ENCODE measurements around the gene STK4. TPM values are rescaled to one million over a fixed set of nuclear protein-coding genes. Genes with fewer than 3 reads are reported as not detected.

STK4 gene
- total RNA-seq, 2 experiments from 2014 or later = 151 to 170 TPM

GRCh38 chr20:44941120-44941691 lies 25.1 kb upstream of the STK4 start:
- no peak overlapping the region for H3K27ac Mint-ChIP-seq

GRCh38 chr20:44942264-44942973 lies 23.9 kb upstream of the STK4 start:
- CTCF ChIA-PET = interaction anchor here (0.8 to 1.2 kb wide), 3 partner anchors 102 to 351 kb away, joined by 3 read pairs; no protein-coding TSS in a partner anchor
- ATAC-seq (no peak), DNase-seq (no peak)
- Mint-ChIP-seq H3K27ac (peak overlapping the region; percentile 34), H3K36me3 (peaks cover 37% of the 10 kb centered on the region), H3K4me1 (peaks cover 3% of the 10 kb centered on the region), H3K4me3 (no peak overlapping the region), H3K27me3 (no peaks in the 10 kb centered on the region), H3K9me3 (ENCODE audit: low read depth) (no peaks in the 10 kb centered on the region)

More at GRCh38 chr20:44941120-44941691, 25.1 kb upstream of the STK4 start:
- Mint-ChIP-seq H3K4me1 (peaks cover 2% of the 10 kb centered on the region), H3K9me3 (ENCODE audit: low read depth) (no peaks in the 10 kb centered on the region), H3K36me3 (peaks cover 40% of the 10 kb centered on the region), H3K27me3 (no peaks in the 10 kb centered on the region), H3K4me3 (no peak overlapping the region)
- ATAC-seq = no peak
- CTCF ChIA-PET = interaction anchor here (0.9 to 1.3 kb wide), 6 partner anchors 8 to 154 kb away, joined by 3 to 4 read pairs (median 4); partner anchors contain the start of gene PABPC1L
- no peak for DNase-seq

GRCh38 chr20:44943828-44944227 lies 22.5 kb upstream of the STK4 start:
- Mint-ChIP-seq H3K36me3 (peaks cover 44% of the 10 kb centered on the region), H3K27me3 (no peaks in the 10 kb centered on the region), H3K27ac (no peak overlapping the region), H3K4me1 (peaks cover 3% of the 10 kb centered on the region), H3K4me3 (no peak overlapping the region), H3K9me3 (ENCODE audit: low read depth) (no peaks in the 10 kb centered on the region)
- ATAC-seq (no peak), DNase-seq (no peak)
- CTCF ChIA-PET = interaction anchor here (1.1 to 1.2 kb wide), 2 partner anchors 152 to 350 kb away, joined by 3 read pairs; no protein-coding TSS in a partner anchor

- Mint-ChIP-seq H3K4me1 (peaks cover 3% of the 10 kb centered on the region), H3K27ac (no peak overlapping the region), H3K9me3 (ENCODE audit: low read depth) (no peaks in the 10 kb centered on the region), H3K36me3 (peaks cover 49% of the 10 kb centered on the region), H3K4me3 (no peak overlapping the region), H3K27me3 (no peaks in the 10 kb centered on the region)
- ATAC-seq (no peak), DNase-seq (no peak)
- CTCF ChIA-PET = no interaction called here
Observed at GRCh38 chr20:44945261-44945660, 21.1 kb upstream of the STK4 start.

GRCh38 chr20:44946271-44946852 lies 19.9 kb upstream of the STK4 start:
- no peak for DNase-seq
- Mint-ChIP-seq H3K27ac (no peak overlapping the region), H3K4me1 (peaks cover 3% of the 10 kb centered on the region), H3K27me3 (no peaks in the 10 kb centered on the region), H3K4me3 (no peak overlapping the region), H3K9me3 (ENCODE audit: low read depth) (no peaks in the 10 kb centered on the region), H3K36me3 (peaks cover 52% of the 10 kb centered on the region)
- ATAC-seq = no peak
- CTCF ChIA-PET = interaction anchor here (1.2 to 1.9 kb wide), 3 partner anchors 10 to 35 kb away, joined by 3 to 5 read pairs (median 5); partner anchors contain the start of gene TOMM34

- CTCF ChIA-PET = interaction anchor here (1.5 kb wide), 1 partner anchor 10 kb away, joined by 5 read pairs; no protein-coding TSS in a partner anchor
- Mint-ChIP-seq H3K27ac (no peak overlapping the region), H3K4me3 (no peak overlapping the region), H3K36me3 (peaks cover 59% of the 10 kb centered on the region), H3K27me3 (no peaks in the 10 kb centered on the region), H3K9me3 (ENCODE audit: low read depth) (no peaks in the 10 kb centered on the region), H3K4me1 (peaks cover 3% of the 10 kb centered on the region)
- DNase-seq = no peak
- ATAC-seq = no peak
Observed at GRCh38 chr20:44948107-44948506, 18.2 kb upstream of the STK4 start.

- CTCF ChIA-PET = interaction anchor here (1.5 kb wide), 1 partner anchor 10 kb away, joined by 5 read pairs; no protein-coding TSS in a partner anchor
- H3K36me3 Mint-ChIP-seq = peaks cover 62% of the 10 kb centered on the region
- ATAC-seq = no peak
- no peaks in the 10 kb centered on the region for H3K27me3 Mint-ChIP-seq
- no peak for DNase-seq
- H3K4me1 Mint-ChIP-seq = peaks cover 5% of the 10 kb centered on the region
- H3K27ac Mint-ChIP-seq = no peak overlapping the region
- H3K9me3 Mint-ChIP-seq (ENCODE audit: low read depth) = no peaks in the 10 kb centered on the region
- H3K4me3 Mint-ChIP-seq = no peak overlapping the region
Observed at GRCh38 chr20:44948513-44948912, 17.8 kb upstream of the STK4 start.

GRCh38 chr20:44950368-44950767 lies 15.9 kb upstream of the STK4 start:
- ATAC-seq (no peak), DNase-seq (no peak)
- H3K27me3 Mint-ChIP-seq = no peaks in the 10 kb centered on the region
- H3K9me3 Mint-ChIP-seq (ENCODE audit: low read depth) = no peaks in the 10 kb centered on the region
- no peak overlapping the region for H3K4me3 Mint-ChIP-seq
- CTCF ChIA-PET = interaction anchor here (1.3 to 2.6 kb wide), 3 partner anchors 9 to 16 kb away, joined by 3 to 6 read pairs (median 4); partner anchors contain the start of gene STK4
- peaks cover 3% of the 10 kb centered on the region for H3K4me1 Mint-ChIP-seq
- H3K36me3 Mint-ChIP-seq = peaks cover 64% of the 10 kb centered on the region
- peak overlapping the region; percentile 1 for H3K27ac Mint-ChIP-seq

GRCh38 chr20:44952731-44953130 lies 13.6 kb upstream of the STK4 start:
- Mint-ChIP-seq H3K4me3 (no peak overlapping the region), H3K27ac (peak overlapping the region; percentile 1), H3K27me3 (no peaks in the 10 kb centered on the region), H3K36me3 (peaks cover 61% of the 10 kb centered on the region), H3K9me3 (ENCODE audit: low read depth) (no peaks in the 10 kb centered on the region), H3K4me1 (peaks cover 11% of the 10 kb centered on the region)
- DNase-seq = no peak
- CTCF ChIA-PET = interaction anchor here (1.4 to 2.6 kb wide), 2 partner anchors 13 to 159 kb away, joined by 3 to 6 read pairs; partner anchors contain the start of gene STK4
- no peak for ATAC-seq

- H3K36me3 Mint-ChIP-seq = peaks cover 64% of the 10 kb centered on the region
- DNase-seq = no peak
- no peak overlapping the region for H3K27ac Mint-ChIP-seq
Observed at GRCh38 chr20:44954211-44954610, 12.1 kb upstream of the STK4 start.

GRCh38 chr20:44955270-44955669 lies 11.0 kb upstream of the STK4 start:
- Mint-ChIP-seq H3K9me3 (ENCODE audit: low read depth) (no peaks in the 10 kb centered on the region), H3K36me3 (peaks cover 62% of the 10 kb centered on the region), H3K4me3 (no peak overlapping the region), H3K4me1 (peaks cover 31% of the 10 kb centered on the region), H3K27me3 (no peaks in the 10 kb centered on the region), H3K27ac (no peak overlapping the region)
- DNase-seq (no peak), ATAC-seq (no peak)
- CTCF ChIA-PET = no interaction called here

More at GRCh38 chr20:44954211-44954610, 12.1 kb upstream of the STK4 start:
- peaks cover 25% of the 10 kb centered on the region for H3K4me1 Mint-ChIP-seq
- no peak for ATAC-seq
- no peak overlapping the region for H3K4me3 Mint-ChIP-seq
- CTCF ChIA-PET = interaction anchor here (1.4 kb wide), 1 partner anchor 158 kb away, joined by 3 read pairs; no protein-coding TSS in a partner anchor
- H3K9me3 Mint-ChIP-seq (ENCODE audit: low read depth) = no peaks in the 10 kb centered on the region
- H3K27me3 Mint-ChIP-seq = no peaks in the 10 kb centered on the region

GRCh38 chr20:44956410-44956809 lies 9.9 kb upstream of the STK4 start:
- Mint-ChIP-seq H3K4me3 (no peak overlapping the region), H3K4me1 (peaks cover 41% of the 10 kb centered on the region), H3K36me3 (peaks cover 56% of the 10 kb centered on the region), H3K9me3 (ENCODE audit: low read depth) (no peaks in the 10 kb centered on the region), H3K27ac (no peak overlapping the region), H3K27me3 (no peaks in the 10 kb centered on the region)
- CTCF ChIA-PET = interaction anchor here (0.6 kb wide), 1 partner anchor 330 kb away, joined by 3 read pairs; no protein-coding TSS in a partner anchor
- DNase-seq (no peak), ATAC-seq (no peak)

- no peaks in the 10 kb centered on the region for H3K27me3 Mint-ChIP-seq
- H3K4me3 Mint-ChIP-seq = peak overlapping the region; percentile 85
- ATAC-seq (no peak), DNase-seq (peak; percentile 27)
- peaks cover 44% of the 10 kb centered on the region for H3K36me3 Mint-ChIP-seq
- CTCF ChIA-PET = interaction anchor here (0.6 to 3.0 kb wide), 5 partner anchors 10 to 138 kb away, joined by 3 to 12 read pairs (median 6); no protein-coding TSS in a partner anchor
- H3K4me1 Mint-ChIP-seq = peaks cover 57% of the 10 kb centered on the region
- no peaks in the 10 kb centered on the region for H3K9me3 Mint-ChIP-seq (ENCODE audit: low read depth)
- no peak overlapping the region for H3K27ac Mint-ChIP-seq
Observed at GRCh38 chr20:44958276-44958675, 8.0 kb upstream of the STK4 start.
